ENCODE measurements around the gene NKX1-1. TPM values are rescaled to one million over a fixed set of nuclear protein-coding genes. Genes with fewer than 3 reads are reported as not detected.

Gene NKX1-1
- total RNA-seq, 4 donors from 2014 or later, result not detected

DNA sequence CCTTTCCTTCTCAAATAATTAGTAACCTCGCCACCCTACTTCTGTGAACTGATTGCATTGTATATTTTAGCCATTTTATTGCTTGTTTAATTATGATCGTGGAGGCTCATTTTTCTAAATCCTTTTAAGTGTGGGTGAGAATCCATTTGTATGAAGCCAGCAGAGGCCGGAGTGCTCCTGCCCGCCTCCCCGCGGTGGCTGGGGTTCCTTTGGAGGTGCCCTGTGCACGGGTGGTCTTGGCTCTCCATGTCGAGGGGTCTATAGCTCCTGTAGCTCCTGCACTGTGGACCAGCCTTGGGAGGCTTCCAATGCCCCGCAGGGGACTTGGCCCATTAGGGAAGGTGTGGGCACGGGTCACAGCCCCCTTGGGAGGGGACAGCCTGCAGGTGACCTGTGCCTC lies 44.2 kb downstream of the NKX1-1 start:
- no peaks in the 10 kb centered on the region for H3K9me3 ChIP-seq
- no peak overlapping the region for H3K4me3 ChIP-seq
- TF ChIP-seq EP300 (IDR thresholded peaks at IDR 0.05), result no peak
- no peak for TF ChIP-seq POLR2A (IDR thresholded peaks at IDR 0.05)
- TF ChIP-seq, protein P1, sequence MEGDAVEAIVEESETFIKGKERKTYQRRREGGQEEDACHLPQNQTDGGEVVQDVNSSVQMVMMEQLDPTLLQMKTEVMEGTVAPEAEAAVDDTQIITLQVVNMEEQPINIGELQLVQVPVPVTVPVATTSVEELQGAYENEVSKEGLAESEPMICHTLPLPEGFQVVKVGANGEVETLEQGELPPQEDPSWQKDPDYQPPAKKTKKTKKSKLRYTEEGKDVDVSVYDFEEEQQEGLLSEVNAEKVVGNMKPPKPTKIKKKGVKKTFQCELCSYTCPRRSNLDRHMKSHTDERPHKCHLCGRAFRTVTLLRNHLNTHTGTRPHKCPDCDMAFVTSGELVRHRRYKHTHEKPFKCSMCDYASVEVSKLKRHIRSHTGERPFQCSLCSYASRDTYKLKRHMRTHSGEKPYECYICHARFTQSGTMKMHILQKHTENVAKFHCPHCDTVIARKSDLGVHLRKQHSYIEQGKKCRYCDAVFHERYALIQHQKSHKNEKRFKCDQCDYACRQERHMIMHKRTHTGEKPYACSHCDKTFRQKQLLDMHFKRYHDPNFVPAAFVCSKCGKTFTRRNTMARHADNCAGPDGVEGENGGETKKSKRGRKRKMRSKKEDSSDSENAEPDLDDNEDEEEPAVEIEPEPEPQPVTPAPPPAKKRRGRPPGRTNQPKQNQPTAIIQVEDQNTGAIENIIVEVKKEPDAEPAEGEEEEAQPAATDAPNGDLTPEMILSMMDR (IDR thresholded peaks at IDR 0.05), result no peak
- TF ChIP-seq POLR2AphosphoS5 (IDR thresholded peaks at IDR 0.05), result no peak
- H3K36me3 ChIP-seq, result peaks cover 0 to 88% of the 10 kb centered on the region in 2 donors
- WGBS, 2 donors (ENCODE audit: low coverage in 1 of 2), result 84 to 93% methylated on average over 4 to 7 of the region's 10 CpGs
- H3K27ac ChIP-seq, result no peak overlapping the region
- no peaks in the 10 kb centered on the region for H3K4me1 ChIP-seq
- no peaks in the 10 kb centered on the region for H3K27me3 ChIP-seq
- no peak for ATAC-seq

DNA sequence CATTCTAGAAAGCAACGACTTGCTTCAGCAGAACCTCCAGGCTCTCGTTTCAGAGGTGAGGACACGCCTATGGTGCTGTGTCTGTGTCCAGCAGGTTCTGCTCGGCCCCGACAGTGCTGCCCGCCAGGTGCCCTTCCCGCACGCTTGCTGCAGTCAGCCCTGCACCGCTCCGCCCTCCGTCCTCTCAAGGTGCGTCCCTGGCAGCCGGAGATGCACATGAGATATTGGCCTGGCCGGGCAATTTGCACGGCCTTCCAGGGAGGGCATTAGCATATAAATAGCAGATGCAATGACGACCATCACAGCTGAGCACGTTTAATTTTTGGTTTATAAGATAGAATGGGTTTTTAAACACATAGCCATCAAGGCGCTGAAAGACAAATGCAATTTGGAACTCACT lies 44.8 kb downstream of the NKX1-1 start:
- H3K4me3 ChIP-seq, result no peak overlapping the region
- ATAC-seq, result no peak
- H3K4me1 ChIP-seq, result peaks cover 0 to 2% (median 0%) of the 10 kb centered on the region in 3 donors
- TF ChIP-seq, protein P1 (IDR thresholded peaks at IDR 0.05), result no peak
- TF ChIP-seq POLR2AphosphoS5 (IDR thresholded peaks at IDR 0.05) (no peak), EP300 (IDR thresholded peaks at IDR 0.05) (no peak)
- H3K27me3 ChIP-seq, result no peaks in the 10 kb centered on the region
- no peaks in the 10 kb centered on the region for H3K9me3 ChIP-seq
- H3K36me3 ChIP-seq, result peaks cover 0 to 86% of the 10 kb centered on the region in 2 donors
- H3K27ac ChIP-seq, result no peak overlapping the region
- WGBS, 2 donors (ENCODE audit: low coverage in 1 of 2), result 60 to 82% methylated on average over 5 to 6 of the region's 18 CpGs

DNA sequence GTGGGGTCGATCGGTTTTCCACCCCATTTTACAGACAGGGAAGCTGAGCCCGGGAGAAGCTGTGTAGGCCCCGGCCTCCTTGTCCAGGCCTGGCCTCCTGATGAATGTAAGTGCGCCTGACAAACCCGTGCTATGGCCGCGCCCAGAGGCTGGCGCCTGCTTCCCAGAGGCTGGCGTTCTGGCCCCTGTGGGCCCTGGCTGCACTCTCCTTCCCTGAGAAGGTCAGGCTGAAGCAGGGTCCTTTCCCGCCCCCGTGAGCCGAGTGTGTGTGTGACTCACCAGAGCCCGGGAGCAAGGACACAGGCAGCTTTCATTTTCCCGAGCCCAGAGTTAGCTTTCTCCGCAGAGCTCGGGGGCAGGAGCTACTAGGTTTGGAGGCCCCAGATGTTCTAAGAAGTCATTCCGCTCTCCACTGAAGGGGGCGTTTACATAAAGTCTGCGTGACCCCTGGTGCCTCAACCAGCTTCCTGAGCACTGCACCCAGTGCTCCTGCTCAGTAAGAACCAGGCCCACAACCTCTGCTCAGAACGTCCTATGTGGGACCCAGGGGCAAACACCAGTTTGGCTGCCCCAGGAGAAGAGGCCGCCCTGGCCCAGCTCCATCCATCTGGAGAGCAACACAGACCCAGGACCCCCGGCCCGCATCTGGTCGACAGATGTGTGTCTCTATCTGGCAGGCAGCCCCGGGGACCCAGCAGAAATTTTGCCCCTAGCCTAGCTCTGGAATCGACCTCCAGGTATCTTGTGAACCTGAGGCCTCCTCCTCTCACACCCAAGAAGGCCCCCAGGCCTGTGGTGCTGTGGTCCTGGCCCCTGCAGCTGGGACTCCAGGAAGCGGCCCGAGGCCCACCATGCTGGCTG lies 45.6 kb downstream of the NKX1-1 start:
- Histone ChIP-seq H3K9me3 (no peaks in the 10 kb centered on the region), H3K4me3 (no peak overlapping the region), H3K27ac (peak overlapping the region in 1 of 4 donors; percentile 17), H3K27me3 (no peaks in the 10 kb centered on the region), H3K36me3 (peaks cover 0 to 84% of the 10 kb centered on the region in 2 donors), H3K4me1 (peaks cover 0 to 8% (median 0%) of the 10 kb centered on the region in 3 donors)
- no CpG with 5 or more reads among the region's 29 CpGs for WGBS, 2 donors (ENCODE audit: low coverage in 1 of 2)
- ATAC-seq, result no peak
- TF ChIP-seq EP300 (IDR thresholded peaks at IDR 0.05) (no peak), POLR2AphosphoS5 (IDR thresholded peaks at IDR 0.05) (no peak), POLR2A (IDR thresholded peaks at IDR 0.05) (no peak)
- TF ChIP-seq, protein P1 (IDR thresholded peaks at IDR 0.05), result no peak

DNA sequence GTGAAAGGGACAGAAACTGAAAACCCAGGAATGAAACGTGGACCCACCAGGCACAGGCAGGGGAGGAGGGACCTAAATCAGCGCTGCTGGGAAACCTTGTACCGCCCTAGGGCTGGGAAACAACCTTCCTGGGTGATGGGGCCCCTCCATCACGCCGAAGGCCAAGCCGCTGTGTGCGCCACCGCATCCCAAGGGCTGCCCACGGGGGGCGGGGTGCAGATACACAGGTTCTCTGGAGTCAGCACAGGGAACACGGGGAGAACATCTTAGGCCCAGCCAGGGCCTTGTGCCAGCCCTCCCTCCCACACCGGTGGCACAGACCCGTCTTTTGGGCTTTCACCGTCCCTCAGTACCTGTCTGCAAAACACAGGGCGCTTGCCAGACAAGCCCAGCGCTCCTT lies 46.3 kb downstream of the NKX1-1 start:
- no peak for ATAC-seq
- Histone ChIP-seq H3K4me1 (peaks cover 0 to 8% (median 0%) of the 10 kb centered on the region in 3 donors), H3K27ac (peak overlapping the region in 1 of 4 donors; percentile 17), H3K36me3 (peaks cover 0 to 84% of the 10 kb centered on the region in 2 donors), H3K9me3 (no peaks in the 10 kb centered on the region), H3K27me3 (no peaks in the 10 kb centered on the region), H3K4me3 (no peak overlapping the region)
- 98% methylated on average over 8 of the region's 16 CpGs; no CpG with 5 or more reads in 1 of the 2 donors for WGBS, 2 donors (ENCODE audit: low coverage in 1 of 2)
- TF ChIP-seq EP300 (IDR thresholded peaks at IDR 0.05) (no peak), POLR2AphosphoS5 (IDR thresholded peaks at IDR 0.05) (no peak), POLR2A (IDR thresholded peaks at IDR 0.05) (no peak)
- TF ChIP-seq, protein P1 (IDR thresholded peaks at IDR 0.05), result no peak

DNA sequence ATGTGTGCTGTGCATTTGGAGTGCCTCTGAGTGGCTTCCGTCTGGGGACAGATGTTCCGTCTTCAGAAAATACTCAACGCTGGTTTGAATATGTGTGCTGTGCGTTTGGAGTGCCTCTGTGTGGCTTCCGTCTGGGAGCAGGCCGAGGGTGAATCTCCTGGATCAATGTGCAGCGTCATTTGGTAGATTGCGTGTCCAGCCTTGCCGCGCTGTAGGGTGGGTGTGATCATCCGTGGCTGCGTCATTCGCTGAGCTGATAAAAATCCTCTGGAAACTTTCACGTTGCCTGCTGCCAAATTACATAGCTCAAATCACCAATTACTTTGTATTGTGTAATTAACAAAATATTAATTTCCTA lies 47.1 kb downstream of the NKX1-1 start:
- no peak for ATAC-seq
- Histone ChIP-seq H3K36me3 (peaks cover 0 to 84% of the 10 kb centered on the region in 2 donors), H3K27me3 (no peaks in the 10 kb centered on the region), H3K27ac (no peak overlapping the region), H3K4me3 (no peak overlapping the region), H3K4me1 (peaks cover 0 to 8% (median 0%) of the 10 kb centered on the region in 3 donors), H3K9me3 (no peaks in the 10 kb centered on the region)
- 86 to 90% methylated on average over 13 to 14 of the region's 14 CpGs for WGBS, 2 donors (ENCODE audit: low coverage in 1 of 2)
- TF ChIP-seq EP300 (IDR thresholded peaks at IDR 0.05), result no peak
- TF ChIP-seq, protein P1 (IDR thresholded peaks at IDR 0.05), result no peak
- TF ChIP-seq POLR2AphosphoS5 (IDR thresholded peaks at IDR 0.05), result no peak
- no peak for TF ChIP-seq POLR2A (IDR thresholded peaks at IDR 0.05)

Data from gastroesophageal sphincter (tissue), 4 donors.